Body of pancreas (tissue), 4 donors: ENCODE results near the gene NRARP. TPM values are rescaled to one million over a fixed set of nuclear protein-coding genes. Genes with fewer than 3 reads are reported as not detected.

Experiments used
- ATAC-seq: fragments of 150-250 bp; one replicate; pipeline ENCODE4 v1.9.1; 2016
- DNase-seq, 4 donors: peaks; one replicate each; pipeline ENCODE4 v3.0.0-alpha.2; 2019
- H3K27ac ChIP-seq, 4 donors: fragments of 200-600 bp; sonication (generic); 1 replicate in 3 of 4; 2 replicates in 1 of 4; pipeline versions ENCODE4 v1.5.1 to v1.6.1; 2016 to 2019; ENCODE audit warnings: mild to moderate bottlenecking in 1 of 4, mixed read lengths in 1 of 4, moderate library complexity in 1 of 4
- H3K27me3 ChIP-seq, 2 donors: fragments of 200-600 bp; sonication (generic); one replicate each; pipeline ENCODE4 v1.6.0; 2016; ENCODE audit warnings: mild to moderate bottlenecking in 1 of 2
- H3K36me3 ChIP-seq, 2 donors: fragments of 200-600 bp; sonication (generic); replicated peaks in 1 of 2; 2 replicates each; pipeline ENCODE4 v1.5.1; 2016; ENCODE audit warnings: low read depth in 2 of 2; ENCODE audit not compliant: insufficient read depth in 1 of 2
- H3K4me1 ChIP-seq: fragments of 200-600 bp; sonication (generic); one replicate; pipeline ENCODE4 v1.6.0; 2016
- H3K4me3 ChIP-seq, 2 donors: fragments of 200-600 bp; sonication (generic); 1 replicate in 1 of 2; 2 replicates in 1 of 2; pipeline ENCODE4 v1.5.1; 2016 to 2019
- H3K9me3 ChIP-seq, 3 donors: fragments of 200-600 bp; sonication (generic); 1 replicate in 2 of 3; 2 replicates in 1 of 3; pipeline ENCODE4 v1.5.1; 2016
- CTCF ChIP-seq, 7 experiments: fragments of 450-650 bp in 4 of 7; fragments of 200-600 bp in 3 of 7; sonication (generic) in 3 of 7; IDR thresholded peaks; one replicate each; pipeline ENCODE4 v1.5.1; 2016 to 2019; ENCODE audit warnings: antibody characterized with exemption in 7 of 7
- POLR2A ChIP-seq, 3 donors: fragments of 450-650 bp; IDR thresholded peaks; one replicate each; pipeline ENCODE4 v1.6.1; 2016; ENCODE audit warnings: antibody characterized with exemption in 3 of 3, mild to moderate bottlenecking in 2 of 3
- WGBS, 2 donors: methylation state at CpG; one replicate each; pipeline ENCODE4 v1.1.5; 2017; 5-methylcytosine and 5-hydroxymethylcytosine counted together
- intact Hi-C: fragments of 100-400 bp; cut with DNase I; formaldehyde crosslinking; loops from one replicate; pipeline ENCODE4 v1.15.1; 2023
- total RNA-seq, 2 donors: library from RNA; depleted of rRNA; stranded (reverse); fragments of >200 nt; gene quantifications; one replicate each; pipeline ENCODE4 v1.1.0, GENCODE V29; 2016

Gene NRARP
- total RNA-seq, 2 donors from 2014 or later = 18.4 to 24.4 TPM

DNA sequence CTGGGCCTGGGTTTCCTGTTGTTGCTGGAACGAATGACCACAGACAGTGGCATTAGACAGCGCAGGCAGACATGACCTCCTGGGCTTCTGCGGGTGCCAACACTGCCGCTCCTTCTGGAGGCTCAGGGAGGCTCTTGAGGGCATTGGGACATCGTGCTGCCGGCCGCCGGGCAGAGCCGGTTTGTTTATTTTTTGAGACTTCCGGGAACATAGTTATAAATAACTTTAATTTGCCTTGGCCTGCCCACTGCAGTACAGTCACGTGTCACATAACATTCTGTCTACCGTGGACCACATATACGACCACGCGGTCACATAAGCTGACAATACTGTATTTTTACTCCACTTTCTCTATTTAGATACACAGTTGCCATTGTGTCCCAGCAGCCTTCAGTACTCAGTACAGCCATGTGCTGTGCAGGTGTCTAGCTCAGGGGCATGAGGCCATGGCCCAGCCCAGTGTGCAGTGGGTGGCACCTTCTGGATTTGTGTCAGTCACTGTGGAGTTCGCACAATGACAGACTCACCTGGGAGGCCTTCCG, 32.8 kb downstream of the NRARP start:
- peaks cover 5 to 7% of the 10 kb centered on the region in 2 donors for H3K36me3 ChIP-seq
- 14 to 23% methylated on average over 14 to 17 of the region's 17 CpGs for WGBS, 2 donors
- intact Hi-C loops = no loop called here
- no peak overlapping the region for H3K4me3 ChIP-seq
- peaks cover 37% of the 10 kb centered on the region for H3K4me1 ChIP-seq
- H3K9me3 ChIP-seq = no peaks in the 10 kb centered on the region
- peak overlapping the region; percentile 47 to 79 (median 66) for H3K27ac ChIP-seq
- no peaks in the 10 kb centered on the region for H3K27me3 ChIP-seq
- peak in 1 of 7 experiments; percentile 4 for TF ChIP-seq CTCF (IDR thresholded peaks at IDR 0.05)
- peak in 1 of 3 donors; percentile 37 for TF ChIP-seq POLR2A (IDR thresholded peaks at IDR 0.05)
- ATAC-seq (peak; percentile 85), DNase-seq (peak; percentile 66 to 82 (median 80))

DNA sequence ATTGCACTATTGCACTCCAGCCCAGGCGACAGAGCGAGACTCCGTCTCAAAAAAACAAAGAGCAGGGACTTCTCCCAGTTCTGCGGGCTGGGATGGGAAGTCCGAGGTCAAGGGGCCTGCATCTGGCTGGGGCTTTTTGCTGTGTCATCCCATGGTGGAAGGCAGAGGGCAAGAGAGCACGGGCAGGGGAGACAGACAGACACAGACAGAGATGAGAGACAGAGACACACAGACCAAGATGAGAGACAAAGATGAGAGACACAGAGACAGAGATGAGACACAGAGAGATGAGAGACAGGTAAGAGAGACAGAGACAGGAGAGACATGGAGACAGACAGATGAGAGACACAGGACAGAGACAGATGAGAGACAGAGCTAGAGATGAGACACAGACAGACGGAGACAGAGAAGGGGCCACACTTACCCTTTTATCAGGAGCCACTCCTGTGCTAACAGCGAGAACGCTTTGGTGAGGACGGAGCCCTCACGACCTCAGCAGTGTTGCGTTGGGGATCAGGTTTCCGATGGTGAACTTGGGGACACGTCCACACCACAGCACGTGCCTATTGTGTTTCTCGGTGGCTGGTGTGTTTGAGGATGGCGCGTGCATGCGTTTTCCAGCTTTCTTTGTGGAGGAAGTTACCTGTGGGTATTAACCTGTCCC, 33.4 kb downstream of the NRARP start:
- Histone ChIP-seq H3K4me3 (no peak overlapping the region), H3K27me3 (no peaks in the 10 kb centered on the region), H3K9me3 (no peaks in the 10 kb centered on the region), H3K27ac (peak overlapping the region; percentile 47 to 79 (median 66)), H3K4me1 (peaks cover 32% of the 10 kb centered on the region), H3K36me3 (peaks cover 5 to 7% of the 10 kb centered on the region in 2 donors)
- intact Hi-C loops = no loop called here
- TF ChIP-seq CTCF (IDR thresholded peaks at IDR 0.05) (no peak), POLR2A (IDR thresholded peaks at IDR 0.05) (no peak)
- no peak for DNase-seq
- ATAC-seq = no peak
- WGBS, 2 donors = 62 to 72% methylated on average over 19 of the region's 19 CpGs

- DNase-seq (no peak), ATAC-seq (no peak)
- 78 to 86% methylated on average over 1 to 5 of the region's 6 CpGs for WGBS, 2 donors
- Histone ChIP-seq H3K4me1 (peaks cover 28% of the 10 kb centered on the region), H3K9me3 (no peaks in the 10 kb centered on the region), H3K4me3 (no peak overlapping the region), H3K27me3 (no peaks in the 10 kb centered on the region), H3K36me3 (peaks cover 3 to 7% of the 10 kb centered on the region in 2 donors), H3K27ac (peak overlapping the region; percentile 9 to 79 (median 58))
- TF ChIP-seq CTCF (IDR thresholded peaks at IDR 0.05) = no peak
- TF ChIP-seq POLR2A (IDR thresholded peaks at IDR 0.05) = no peak
- intact Hi-C loops = no loop called here
Measured at GRCh38 chr9:137267933-137268355, 34.1 kb downstream of the NRARP start.

DNA sequence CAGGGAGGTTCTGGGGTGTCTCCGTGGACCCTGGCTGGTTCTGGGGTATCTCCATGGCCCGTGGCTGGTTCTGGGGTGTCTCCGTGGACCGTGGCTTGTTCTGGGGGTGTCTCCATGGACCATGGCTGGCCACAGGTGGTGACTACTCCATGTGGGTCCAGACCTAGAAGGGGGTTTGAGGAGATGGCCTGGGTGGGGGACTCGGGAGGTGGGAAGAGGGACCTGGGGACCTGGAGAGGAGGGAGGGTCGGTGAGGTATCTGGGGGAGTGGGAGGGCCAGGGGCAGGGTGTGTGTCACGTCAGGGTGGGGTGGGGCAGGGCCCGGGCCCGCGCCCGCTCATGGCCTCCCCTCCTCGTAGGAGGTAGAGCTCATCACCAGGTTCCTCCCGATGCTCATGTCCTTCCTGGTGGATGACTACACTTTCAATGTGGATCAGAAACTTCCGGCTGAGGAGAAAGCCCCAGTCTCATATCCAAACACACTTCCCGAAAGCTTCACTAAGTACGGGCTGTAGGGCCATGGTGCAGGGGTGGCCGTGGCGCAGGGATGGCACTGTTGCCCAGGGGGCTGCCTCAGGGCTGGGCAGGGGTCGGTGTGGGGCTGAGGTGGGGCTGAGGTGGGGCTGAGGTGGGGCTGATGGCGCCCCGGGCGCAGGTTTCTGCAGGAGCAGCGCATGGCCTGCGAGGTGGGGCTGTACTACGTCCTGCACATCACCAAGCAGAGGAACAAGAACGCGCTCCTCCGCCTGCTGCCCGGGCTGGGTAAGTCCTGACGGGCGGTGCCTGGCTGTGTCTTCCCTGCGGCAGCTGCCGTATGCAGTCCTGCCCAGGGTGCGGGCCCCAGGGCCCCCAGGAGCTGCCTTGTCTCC, 35.3 kb downstream of the NRARP start:
- no peak for TF ChIP-seq CTCF (IDR thresholded peaks at IDR 0.05)
- TF ChIP-seq POLR2A (IDR thresholded peaks at IDR 0.05) = no peak
- 89 to 91% methylated on average over 12 to 25 of the region's 34 CpGs for WGBS, 2 donors
- Histone ChIP-seq H3K4me3 (no peak overlapping the region), H3K4me1 (peaks cover 24% of the 10 kb centered on the region), H3K36me3 (peaks cover 0 to 3% of the 10 kb centered on the region in 2 donors), H3K27me3 (no peaks in the 10 kb centered on the region), H3K9me3 (no peaks in the 10 kb centered on the region), H3K27ac (no peak overlapping the region)
- no peak for ATAC-seq
- peak in 1 of 4 donors; percentile 12 for DNase-seq
- intact Hi-C loops = no loop called here
